Endothelial cell (in vitro differentiated cells): ENCODE data around the gene TBCE. TPM values are rescaled to one million over a fixed set of nuclear protein-coding genes. Genes with fewer than 3 reads are reported as not detected.

ENCODE experiments used
- DNase-seq: peaks from one replicate; pipeline ENCODE4 v3.0.0; 2021; ENCODE audit warnings: low spot score
- H3K27ac Mint-ChIP-seq: one replicate; pipeline ENCODE4 v1.8.0; 2021; ENCODE audit warnings: mixed read lengths, inconsistent platforms; ENCODE audit not compliant: unreplicated experiment
- H3K27me3 Mint-ChIP-seq: one replicate; pipeline ENCODE4 v1.8.0; 2021; ENCODE audit warnings: mild to moderate bottlenecking, moderate library complexity, mixed read lengths, inconsistent platforms; ENCODE audit not compliant: unreplicated experiment
- H3K36me3 Mint-ChIP-seq: one replicate; pipeline ENCODE4 v1.8.0; 2021; ENCODE audit warnings: mild to moderate bottlenecking, low read depth, mixed read lengths, inconsistent platforms; ENCODE audit not compliant: unreplicated experiment
- H3K4me1 Mint-ChIP-seq: one replicate; pipeline ENCODE4 v1.8.0; 2021; ENCODE audit warnings: mild to moderate bottlenecking, mixed read lengths, inconsistent platforms; ENCODE audit not compliant: unreplicated experiment
- H3K4me3 Mint-ChIP-seq: one replicate; pipeline ENCODE4 v1.8.0; 2021; ENCODE audit warnings: mild to moderate bottlenecking, mixed read lengths, inconsistent platforms; ENCODE audit not compliant: unreplicated experiment
- H3K9me3 Mint-ChIP-seq: one replicate; pipeline ENCODE4 v1.8.0; 2021; ENCODE audit warnings: mixed read lengths, inconsistent platforms; ENCODE audit not compliant: unreplicated experiment
- long read RNA-seq: library from polyadenylated mRNA; unstranded; transcript quantifications from one replicate; pipeline ENCODE4 v2.0.0, GENCODE V29; 2020; ENCODE audit not compliant: unreplicated experiment
- total RNA-seq: library from RNA; stranded (reverse); fragmentation: NEBNext Ultra II Directional; extraction: Animal tissue kit (Norgen Biotek cat#: 25700); gene quantifications from one replicate; pipeline ENCODE4 v1.2.1, GENCODE V29; 2021; ENCODE audit not compliant: unreplicated experiment
- TF ChIP-seq, protein P1 (sequence below): fragments of 200-600 bp; sonication (generic); IDR thresholded peaks from one replicate; pipeline ENCODE4 v1.5.0; 2021; ENCODE audit warnings: antibody characterized with exemption; ENCODE audit not compliant: unreplicated experiment

The TBCE gene, protein sequence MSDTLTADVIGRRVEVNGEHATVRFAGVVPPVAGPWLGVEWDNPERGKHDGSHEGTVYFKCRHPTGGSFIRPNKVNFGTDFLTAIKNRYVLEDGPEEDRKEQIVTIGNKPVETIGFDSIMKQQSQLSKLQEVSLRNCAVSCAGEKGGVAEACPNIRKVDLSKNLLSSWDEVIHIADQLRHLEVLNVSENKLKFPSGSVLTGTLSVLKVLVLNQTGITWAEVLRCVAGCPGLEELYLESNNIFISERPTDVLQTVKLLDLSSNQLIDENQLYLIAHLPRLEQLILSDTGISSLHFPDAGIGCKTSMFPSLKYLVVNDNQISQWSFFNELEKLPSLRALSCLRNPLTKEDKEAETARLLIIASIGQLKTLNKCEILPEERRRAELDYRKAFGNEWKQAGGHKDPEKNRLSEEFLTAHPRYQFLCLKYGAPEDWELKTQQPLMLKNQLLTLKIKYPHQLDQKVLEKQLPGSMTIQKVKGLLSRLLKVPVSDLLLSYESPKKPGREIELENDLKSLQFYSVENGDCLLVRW
- 24.7 TPM for total RNA-seq
- long read RNA-seq, full-length matches to known transcripts: 11 of 13 reads
- long read RNA-seq, partial matches to known transcripts: 0 of 13 reads
- long read RNA-seq, other reads (novel, unspliced or antisense): 2 of 13 reads

- H3K4me1 Mint-ChIP-seq: peaks cover 2% of the 10 kb centered on the region
- TF ChIP-seq, protein P1, sequence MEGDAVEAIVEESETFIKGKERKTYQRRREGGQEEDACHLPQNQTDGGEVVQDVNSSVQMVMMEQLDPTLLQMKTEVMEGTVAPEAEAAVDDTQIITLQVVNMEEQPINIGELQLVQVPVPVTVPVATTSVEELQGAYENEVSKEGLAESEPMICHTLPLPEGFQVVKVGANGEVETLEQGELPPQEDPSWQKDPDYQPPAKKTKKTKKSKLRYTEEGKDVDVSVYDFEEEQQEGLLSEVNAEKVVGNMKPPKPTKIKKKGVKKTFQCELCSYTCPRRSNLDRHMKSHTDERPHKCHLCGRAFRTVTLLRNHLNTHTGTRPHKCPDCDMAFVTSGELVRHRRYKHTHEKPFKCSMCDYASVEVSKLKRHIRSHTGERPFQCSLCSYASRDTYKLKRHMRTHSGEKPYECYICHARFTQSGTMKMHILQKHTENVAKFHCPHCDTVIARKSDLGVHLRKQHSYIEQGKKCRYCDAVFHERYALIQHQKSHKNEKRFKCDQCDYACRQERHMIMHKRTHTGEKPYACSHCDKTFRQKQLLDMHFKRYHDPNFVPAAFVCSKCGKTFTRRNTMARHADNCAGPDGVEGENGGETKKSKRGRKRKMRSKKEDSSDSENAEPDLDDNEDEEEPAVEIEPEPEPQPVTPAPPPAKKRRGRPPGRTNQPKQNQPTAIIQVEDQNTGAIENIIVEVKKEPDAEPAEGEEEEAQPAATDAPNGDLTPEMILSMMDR: no peak
- no peaks in the 10 kb centered on the region for H3K9me3 Mint-ChIP-seq
- H3K4me3 Mint-ChIP-seq: peak within 1 kb of the TSS; percentile 92
- H3K27ac Mint-ChIP-seq: peak within 1 kb of the TSS; percentile 52
- DNase-seq: peak; percentile 89
- H3K36me3 Mint-ChIP-seq: peaks cover 4% of the 10 kb centered on the region
- H3K27me3 Mint-ChIP-seq: peaks cover 1% of the 10 kb centered on the region
Measured at GRCh38 chr1:235367000-235367908, at the start of gene TBCE. Gene TBCE, plus strand, starts transcription at chr1:235367427. Its CDS starts 12,623 bp downstream, at chr1:235380050.

- Mint-ChIP-seq H3K4me3 (no peak overlapping the region), H3K36me3 (peaks cover 22% of the 10 kb centered on the region), H3K4me1 (peaks cover 6% of the 10 kb centered on the region), H3K27ac (no peak overlapping the region), H3K9me3 (no peaks in the 10 kb centered on the region), H3K27me3 (peaks cover 3% of the 10 kb centered on the region)
- TF ChIP-seq, protein P1: no peak
- no peak for DNase-seq
Measured at GRCh38 chr1:235319255-235319654, 48.0 kb upstream of the TBCE start.

DNA sequence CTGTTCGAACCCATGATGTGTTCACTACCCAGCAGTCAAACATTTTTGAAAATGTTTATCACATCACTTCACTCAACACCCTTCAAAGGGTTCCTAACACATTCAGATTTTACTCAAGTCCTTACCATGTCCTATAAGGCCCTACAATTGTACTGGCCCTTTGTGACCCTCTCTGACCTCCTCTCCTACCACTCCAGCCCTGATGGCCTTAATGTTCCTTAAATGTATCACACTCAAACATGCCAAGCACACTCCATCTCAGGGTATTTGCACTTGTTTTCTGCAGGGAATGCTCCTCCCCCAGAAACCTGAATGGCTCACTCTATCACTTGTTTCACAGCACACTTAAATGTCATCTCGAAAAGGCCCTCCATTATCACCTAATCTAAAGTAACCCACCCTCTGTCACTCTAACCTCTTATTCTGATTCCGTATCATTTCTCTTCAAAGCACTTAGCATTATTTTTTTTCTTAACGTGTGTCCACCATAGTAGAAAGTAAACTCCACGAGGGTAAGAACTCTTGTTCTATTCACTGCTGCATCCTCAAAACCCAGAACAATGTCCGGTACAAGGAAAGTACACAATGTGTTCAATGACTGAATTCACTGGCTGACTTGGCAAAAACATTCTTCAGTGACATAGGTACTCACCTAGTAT, 46.6 kb upstream of the TBCE start:
- Mint-ChIP-seq H3K27ac (no peak overlapping the region), H3K4me3 (no peak overlapping the region), H3K27me3 (peaks cover 3% of the 10 kb centered on the region), H3K36me3 (peaks cover 22% of the 10 kb centered on the region), H3K4me1 (peaks cover 12% of the 10 kb centered on the region), H3K9me3 (no peaks in the 10 kb centered on the region)
- no peak for DNase-seq
- TF ChIP-seq, protein P1: no peak

- Mint-ChIP-seq H3K27ac (no peak overlapping the region), H3K27me3 (peaks cover 13% of the 10 kb centered on the region), H3K4me1 (peaks cover 23% of the 10 kb centered on the region), H3K4me3 (no peak overlapping the region), H3K36me3 (peaks cover 20% of the 10 kb centered on the region), H3K9me3 (no peaks in the 10 kb centered on the region)
- no peak for DNase-seq
- TF ChIP-seq, protein P1: no peak
Measured at GRCh38 chr1:235324296-235324695, 42.9 kb upstream of the TBCE start.
